Dermis microvascular lymphatic vessel endothelial cell (primary cell): ENCODE measurements around the gene MEF2D. TPM values are rescaled to one million over a fixed set of nuclear protein-coding genes. Genes with fewer than 3 reads are reported as not detected.
A peak's percentile ranks its signal among the peaks of the same experiment; 100 is the strongest.

Source experiments
- DNase-seq, 2 donors: peaks; one replicate each; pipeline versions ENCODE4 v3.0.0 to v3.0.0-alpha.2; 2010; ENCODE audit warnings: low read depth in 2 of 2
- total RNA-seq: library from RNA; depleted of rRNA; stranded (reverse); fragments of >200 nt; gene quantifications from 2 replicates; pipeline ENCODE4 v1.2.1, GENCODE V29; 2014

The MEF2D gene
- total RNA-seq, 1 donor from 2014 or later, result 4.1 TPM

- peak in 1 of 2 donors; percentile 28 for DNase-seq
Measured at GRCh38 chr1:156489166-156489934, 11.2 kb downstream of the MEF2D start.

GRCh38 chr1:156488566-156489165 is 11.9 kb downstream of the MEF2D start:
- DNase-seq, result no peak

- no peak for DNase-seq
Measured at GRCh38 chr1:156487862-156488261, 12.7 kb downstream of the MEF2D start.

GRCh38 chr1:156486421-156487344 is 13.9 kb downstream of the MEF2D start:
- no peak for DNase-seq

- no peak for DNase-seq
Measured at GRCh38 chr1:156485984-156486383, 14.6 kb downstream of the MEF2D start.

GRCh38 chr1:156484480-156485058 is 16.0 kb downstream of the MEF2D start:
- DNase-seq, result no peak

- no peak for DNase-seq
Measured at GRCh38 chr1:156483397-156483796, 17.2 kb downstream of the MEF2D start.

GRCh38 chr1:156482276-156482675 is 18.3 kb downstream of the MEF2D start:
- DNase-seq, result no peak

- DNase-seq, result no peak
Measured at GRCh38 chr1:156481527-156481926, 19.0 kb downstream of the MEF2D start.

- DNase-seq, result peak; percentile 34 to 63
Measured at GRCh38 chr1:156480411-156481192, 20.0 kb downstream of the MEF2D start.

GRCh38 chr1:156480016-156480370 is 20.6 kb downstream of the MEF2D start:
- DNase-seq, result no peak

- no peak for DNase-seq
Measured at GRCh38 chr1:156479093-156480015, 21.2 kb downstream of the MEF2D start.

- no peak for DNase-seq
Measured at GRCh38 chr1:156478250-156478627, 22.3 kb downstream of the MEF2D start.

GRCh38 chr1:156477526-156478249 is 22.9 kb downstream of the MEF2D start:
- no peak for DNase-seq

GRCh38 chr1:156476501-156477298 is 23.9 kb downstream of the MEF2D start:
- DNase-seq, result peak in 1 of 2 donors; percentile 42

GRCh38 chr1:156475568-156476500 is 24.7 kb downstream of the MEF2D start:
- DNase-seq, result no peak

GRCh38 chr1:156474966-156475365 is 25.6 kb downstream of the MEF2D start:
- DNase-seq, result no peak
